H1 (cell line): ENCODE results near the gene METTL25B. TPM values are rescaled to one million over a fixed set of nuclear protein-coding genes. Genes with fewer than 3 reads are reported as not detected.

Experiments used
- BRCA1 ChIP-seq: IDR thresholded peaks from 2 replicates; pipeline ENCODE4 v1.6.1; 2012; ENCODE audit warnings: low read depth, low read length, improper control_type of control experiment
- HDAC2 ChIP-seq, 2 experiments: fragments of 300-600 bp in 1 of 2; sonication (generic) in 1 of 2; IDR thresholded peaks; 2 replicates each; pipeline ENCODE4 v1.6.1; 2011 to 2012; ENCODE audit warnings: low read depth in 2 of 2, low read length in 2 of 2, mild to moderate bottlenecking in 2 of 2, moderate library complexity in 2 of 2, borderline replicate concordance in 1 of 2, inconsistent platforms in 1 of 2
- NANOG ChIP-seq: IDR thresholded peaks from 2 replicates; pipeline ENCODE4 v1.6.1; 2011; ENCODE audit warnings: low read length, low read depth, mild to moderate bottlenecking, inconsistent platforms; ENCODE audit not compliant: insufficient read depth, poor library complexity, severe bottlenecking
- NRF1 ChIP-seq: IDR thresholded peaks from 2 replicates; pipeline ENCODE4 v1.6.1; 2011; ENCODE audit warnings: mild to moderate bottlenecking, low read depth, low read length, improper control_type of control experiment
- RXRA ChIP-seq: IDR thresholded peaks from 2 replicates; pipeline ENCODE4 v1.6.1; 2011; ENCODE audit warnings: low read depth, mild to moderate bottlenecking, low read length, moderate library complexity; ENCODE audit not compliant: insufficient read depth
- SP1 ChIP-seq: IDR thresholded peaks from 2 replicates; pipeline ENCODE4 v1.6.1; 2011; ENCODE audit warnings: low read depth, low read length
- polyA plus RNA-seq, 7 experiments: library from polyadenylated mRNA; depleted of rRNA in 3 of 7; stranded (reverse) in 5 of 7; unstranded in 2 of 7; fragments of >200 nt in 5 of 7; fragments of 200-250 nt in 2 of 7; gene quantifications; 1 replicate in 5 of 7; 2 replicates in 1 of 7; 4 replicates in 1 of 7; pipeline versions ENCODE4 v1.2.1 to v1.2.3, GENCODE V29; 2011 to 2013; ENCODE audit warnings: missing spikeins in 2 of 7, mixed read lengths in 2 of 7
- total RNA-seq: library from RNA; stranded (reverse); fragmentation: NEBNext Ultra II Directional; extraction: Animal tissue kit (Norgen Biotek cat#: 25700); gene quantifications from 2 replicates; pipeline ENCODE4 v1.2.1, GENCODE V29; 2021
- TF ChIP-seq, protein P1 (sequence below): IDR thresholded peaks from 2 replicates; pipeline ENCODE4 v1.6.1; 2012; ENCODE audit warnings: inconsistent platforms

The METTL25B gene
- total and polyA plus RNA-seq, 2 of the 8 experiments (the other 6 are each of a cell fraction or from before 2014, with no cell fraction given) = 28.4 to 30.1 TPM

DNA sequence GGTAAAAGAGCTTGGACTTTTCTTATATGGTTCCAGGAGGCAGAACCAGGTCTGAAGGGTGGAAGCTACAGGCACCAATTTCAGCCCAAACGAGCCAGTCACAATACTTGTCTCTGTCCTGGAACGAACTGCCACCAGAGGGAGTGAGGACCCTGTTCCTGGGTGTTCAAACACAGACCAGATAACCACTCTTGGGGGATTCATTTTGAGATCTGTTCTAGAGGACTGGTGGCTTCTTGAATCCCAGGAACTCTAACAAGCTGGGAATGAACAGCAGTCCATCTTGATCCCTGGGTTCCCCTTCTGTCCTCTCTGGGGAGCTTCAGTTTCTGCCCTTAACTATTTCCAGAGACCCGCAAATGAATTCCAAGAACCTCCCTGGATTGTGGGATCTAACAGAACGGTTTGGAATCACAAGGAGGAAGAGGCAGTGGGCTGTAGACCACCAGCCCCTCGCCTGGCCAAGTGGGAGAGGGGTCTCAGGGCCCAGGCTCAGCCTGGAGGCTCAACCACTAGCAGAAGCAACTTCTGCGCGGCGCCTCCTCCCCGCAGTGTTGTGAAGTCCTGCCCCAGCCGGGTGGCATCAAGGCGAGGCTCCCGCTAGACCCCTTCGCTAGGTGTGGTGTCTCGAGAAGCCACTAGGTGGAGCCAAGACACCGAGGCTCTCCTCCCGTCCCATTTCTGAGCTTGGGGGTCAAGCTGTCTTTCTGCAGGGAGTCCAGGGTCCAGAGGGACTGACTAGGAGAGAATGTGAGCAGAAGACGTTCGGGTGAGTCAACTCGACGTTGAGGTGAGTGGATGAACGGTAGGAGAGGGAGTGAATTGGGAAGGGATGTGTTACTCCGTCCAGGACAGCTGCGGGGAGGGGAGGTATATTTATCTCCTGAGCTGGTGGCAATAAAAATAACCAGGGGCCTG, 39.0 kb upstream of the METTL25B start (continued):
- TF ChIP-seq HDAC2 (IDR thresholded peaks at IDR 0.05; ENCODE audit: borderline replicate concordance in 1 of 2, low read depth in 2 of 2, low read length in 2 of 2) = 0 out of 4 replicates have a peak, but pooled peaks of 1 of the 2 experiments have one; percentile 12
- TF ChIP-seq, protein P1, sequence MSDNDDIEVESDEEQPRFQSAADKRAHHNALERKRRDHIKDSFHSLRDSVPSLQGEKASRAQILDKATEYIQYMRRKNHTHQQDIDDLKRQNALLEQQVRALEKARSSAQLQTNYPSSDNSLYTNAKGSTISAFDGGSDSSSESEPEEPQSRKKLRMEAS = peak; percentile 47; the same call in 1 of the 2 replicates
- no peak for TF ChIP-seq NRF1
- TF ChIP-seq SP1 = no peak
- no peak for TF ChIP-seq RXRA
- no peak for TF ChIP-seq BRCA1
- TF ChIP-seq NANOG = no peak
